ENCODE data around the gene C20orf173.

Gene C20orf173

GRCh38 chr20:35508493-35509218 is 20.8 kb downstream of the C20orf173 start:
- no peak for DNase-seq (ENCODE audit: low read depth in 1 of 2, low spot score in 1 of 2)

- no peak for DNase-seq (ENCODE audit: low read depth in 1 of 2, low spot score in 1 of 2)
Observed at GRCh38 chr20:35506872-35507638, 22.4 kb downstream of the C20orf173 start.

DNA sequence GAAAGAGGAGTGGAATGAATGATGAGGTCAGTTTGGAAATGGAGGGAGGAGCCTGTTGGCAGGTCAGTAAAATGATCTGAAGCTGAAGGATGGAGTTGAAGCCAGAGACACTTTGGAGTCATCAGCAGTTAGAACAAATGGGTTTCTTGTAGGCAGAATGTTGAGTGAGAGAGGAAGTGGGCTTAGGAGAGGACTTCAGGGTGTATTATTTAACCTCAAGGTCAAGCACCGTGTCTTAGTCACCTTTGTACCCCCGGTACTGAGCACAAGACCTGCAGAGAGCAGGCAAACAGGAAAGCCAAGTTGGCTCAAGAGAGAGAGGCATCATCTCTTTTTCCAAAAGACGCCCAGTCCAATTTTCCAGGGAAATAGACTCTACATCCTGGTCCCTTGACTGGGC is 23.3 kb downstream of the C20orf173 start:
- no peak for DNase-seq (ENCODE audit: low read depth in 1 of 2, low spot score in 1 of 2)

DNA sequence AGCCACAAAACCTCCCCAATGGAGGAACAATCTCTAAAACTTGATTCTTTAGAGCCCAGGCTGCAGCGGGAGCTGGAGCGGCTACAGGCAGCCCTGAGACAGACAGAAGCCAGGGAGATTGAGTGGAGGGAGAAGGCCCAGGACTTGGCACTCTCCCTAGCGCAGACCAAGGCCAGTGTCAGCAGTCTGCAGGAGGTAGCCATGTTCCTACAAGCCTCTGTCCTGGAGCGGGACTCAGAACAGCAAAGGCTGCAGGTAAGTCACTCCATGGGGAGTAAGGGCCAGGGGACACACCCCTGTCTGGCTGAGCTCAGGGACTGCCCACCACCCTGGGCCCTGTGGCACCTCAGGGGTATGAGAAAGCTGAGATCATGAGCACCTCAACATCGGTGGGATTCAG is 24.7 kb downstream of the C20orf173 start:
- DNase-seq (ENCODE audit: low read depth in 1 of 2, low spot score in 1 of 2), result no peak

GRCh38 chr20:35503841-35504561 is 25.5 kb downstream of the C20orf173 start:
- no peak for DNase-seq (ENCODE audit: low read depth in 1 of 2, low spot score in 1 of 2)

- DNase-seq (ENCODE audit: low read depth in 1 of 2, low spot score in 1 of 2), result no peak
Observed at GRCh38 chr20:35503281-35503680, 26.2 kb downstream of the C20orf173 start.

- no peak for DNase-seq (ENCODE audit: low read depth in 1 of 2, low spot score in 1 of 2)
Observed at GRCh38 chr20:35502352-35502751, 27.1 kb downstream of the C20orf173 start.

GRCh38 chr20:35499271-35499670 is 30.2 kb downstream of the C20orf173 start:
- no peak for DNase-seq (ENCODE audit: low read depth in 1 of 2, low spot score in 1 of 2)

GRCh38 chr20:35497780-35498189 is 31.7 kb downstream of the C20orf173 start:
- no peak for DNase-seq (ENCODE audit: low read depth in 1 of 2, low spot score in 1 of 2)

GRCh38 chr20:35497320-35497719 is 32.1 kb downstream of the C20orf173 start:
- DNase-seq (ENCODE audit: low read depth in 1 of 2, low spot score in 1 of 2), result no peak

DNA sequence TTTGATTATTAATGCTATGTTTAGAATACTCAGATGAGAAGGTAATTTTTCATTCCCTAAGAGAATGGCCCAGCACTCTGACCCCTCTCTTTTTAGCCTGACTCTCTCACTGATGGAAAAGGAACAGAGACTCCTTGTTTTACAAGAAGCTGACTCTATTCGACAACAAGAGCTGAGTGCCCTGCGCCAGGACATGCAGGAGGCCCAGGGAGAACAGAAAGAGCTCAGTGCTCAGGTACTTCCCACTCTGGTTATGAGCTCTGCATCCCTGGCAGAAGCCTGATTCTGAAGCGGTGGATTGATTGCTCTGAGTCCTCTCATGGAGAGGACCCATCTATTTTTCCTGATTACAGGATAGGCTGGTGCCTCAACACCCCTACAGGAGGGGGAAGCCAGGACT is 33.0 kb downstream of the C20orf173 start:
- DNase-seq (ENCODE audit: low read depth in 1 of 2, low spot score in 1 of 2), result no peak

DNA sequence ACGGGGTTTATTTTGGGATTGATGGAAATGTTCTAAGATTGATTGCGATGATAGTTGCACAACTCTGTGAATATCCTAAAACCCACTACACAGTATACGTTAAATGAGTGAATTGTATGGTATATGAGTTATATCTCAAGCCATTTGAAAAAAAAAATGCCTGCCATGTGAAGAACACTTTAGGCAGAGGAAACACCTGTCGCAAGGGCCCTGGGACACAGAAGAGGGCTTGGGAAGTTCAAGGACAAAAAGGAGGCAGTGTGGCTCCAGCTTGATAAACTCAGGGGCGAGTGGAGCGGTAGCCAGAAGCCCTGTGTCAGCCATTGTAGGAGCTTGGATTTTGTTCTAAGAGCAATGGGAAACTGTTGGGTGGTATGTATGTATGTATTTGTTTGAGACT is 37.1 kb downstream of the C20orf173 start:
- DNase-seq (ENCODE audit: low read depth in 1 of 2, low spot score in 1 of 2), result no peak

DNA sequence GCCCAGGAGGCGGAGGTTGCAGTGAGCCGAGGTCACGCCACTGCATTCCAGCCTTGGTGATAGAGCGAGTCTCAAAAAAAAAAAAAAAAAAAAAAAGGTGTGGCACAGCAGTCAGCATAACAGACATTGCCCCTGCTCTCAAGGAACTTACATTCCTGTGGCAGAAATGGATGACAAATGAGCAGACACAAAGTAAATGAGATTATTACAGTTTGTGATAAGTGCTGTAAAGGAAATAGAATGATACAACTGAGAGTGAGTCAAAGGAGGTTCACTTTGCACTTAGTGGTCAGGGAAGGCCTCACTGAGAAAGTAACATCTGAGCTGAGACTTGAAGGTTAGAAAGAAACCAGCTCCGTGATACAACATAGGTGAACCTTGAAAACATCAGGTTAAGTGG is 37.6 kb downstream of the C20orf173 start:
- DNase-seq (ENCODE audit: low read depth in 1 of 2, low spot score in 1 of 2), result no peak

GRCh38 chr20:35490736-35491181 is 38.7 kb downstream of the C20orf173 start:
- DNase-seq (ENCODE audit: low read depth in 1 of 2, low spot score in 1 of 2), result peak; percentile 21 to 52

GRCh38 chr20:35489717-35490116 is 39.7 kb downstream of the C20orf173 start:
- no peak for DNase-seq (ENCODE audit: low read depth in 1 of 2, low spot score in 1 of 2)

GRCh38 chr20:35487479-35487878 is 42.0 kb downstream of the C20orf173 start:
- no peak for DNase-seq (ENCODE audit: low read depth in 1 of 2, low spot score in 1 of 2)

DNA sequence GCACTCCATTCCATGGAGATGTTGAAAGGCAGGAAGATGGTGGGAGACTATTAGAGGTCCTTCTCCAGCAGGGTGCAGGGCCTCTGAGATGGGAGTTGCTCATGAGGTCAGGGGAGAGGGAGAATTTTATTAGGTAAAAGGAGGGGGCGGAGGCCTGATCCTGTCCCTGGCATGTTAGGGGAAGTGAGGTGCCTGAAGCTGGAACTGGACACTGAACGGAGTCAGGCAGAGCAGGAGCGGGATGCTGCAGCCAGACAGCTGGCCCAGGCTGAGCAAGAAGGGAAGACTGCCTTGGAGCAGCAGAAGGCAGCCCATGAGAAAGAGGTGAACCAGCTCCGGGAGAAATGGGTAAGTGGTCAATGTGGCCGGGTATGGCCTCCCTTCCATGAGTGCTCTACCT is 49.7 kb downstream of the C20orf173 start:
- no peak for DNase-seq (ENCODE audit: low read depth in 1 of 2, low spot score in 1 of 2)

DNA sequence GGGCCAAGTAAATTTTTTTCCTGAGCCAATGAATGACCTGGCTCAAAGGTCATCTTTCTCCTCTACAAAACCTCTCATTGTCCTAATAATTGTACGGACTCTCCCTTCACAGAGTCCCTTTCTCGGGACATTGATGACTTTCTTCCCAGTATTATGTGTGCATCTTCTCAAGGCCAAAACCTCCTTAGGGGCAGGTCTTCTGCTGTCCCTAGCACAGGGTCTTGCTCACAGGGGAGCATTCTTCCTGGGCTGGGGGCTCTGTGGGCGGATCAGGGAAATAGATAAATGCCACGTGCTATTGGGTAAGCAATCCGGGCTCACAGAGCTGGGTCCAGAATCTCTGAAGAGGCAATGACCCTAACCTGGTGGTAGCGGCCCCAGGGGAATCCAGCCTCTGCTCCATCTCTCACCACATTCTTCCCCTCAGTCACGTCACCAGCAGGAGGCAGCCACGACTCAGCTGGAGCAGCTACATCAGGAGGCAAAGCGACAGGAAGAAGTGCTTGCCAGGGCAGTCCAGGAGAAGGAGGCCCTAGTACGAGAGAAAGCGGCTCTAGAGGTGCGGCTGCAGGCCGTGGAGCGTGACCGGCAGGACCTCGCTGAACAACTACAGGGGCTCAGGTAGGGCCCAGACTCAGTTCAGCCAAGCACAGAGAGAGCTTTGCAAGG is 50.5 kb downstream of the C20orf173 start:
- DNase-seq (ENCODE audit: low read depth in 1 of 2, low spot score in 1 of 2), result no peak

Data from activated CD4-positive, alpha-beta T cell treated with anti-CD3 and anti-CD28 coated beads, Interleukin-2, amount 50 U/mL, for 24 hours (primary cell).